GM23338 (cell line): ENCODE results near the gene TFPI2. TPM values are rescaled to one million over a fixed set of nuclear protein-coding genes. Genes with fewer than 3 reads are reported as not detected.

Experiments used
- ATAC-seq: fragments of 200-7000 bp; cut with Tn5 transposase; 3 replicates; pipeline ENCODE4 v1.9.1; 2020
- DNase-seq: peaks from one replicate; pipeline ENCODE4 v3.0.0-alpha.2; 2015; ENCODE audit warnings: low spot score
- H2AFZ ChIP-seq: fragments of 200-600 bp; sonication (generic); 2 replicates; pipeline ENCODE4 v1.8.0; 2016; ENCODE audit warnings: antibody characterized with exemption, mild to moderate bottlenecking, moderate library complexity
- H3F3A ChIP-seq: fragments of 200-600 bp; sonication (generic); replicated peaks from 2 replicates; pipeline ENCODE4 v1.8.0; 2017; ENCODE audit warnings: antibody characterized with exemption, mixed run types, low read depth
- H3K27ac ChIP-seq: fragments of 200-600 bp; sonication (generic); 2 replicates; pipeline ENCODE4 v1.6.1; 2016; ENCODE audit warnings: low read depth
- H3K27me3 ChIP-seq: fragments of 200-600 bp; sonication (generic); 2 replicates; pipeline ENCODE4 v1.8.0; 2016; ENCODE audit warnings: mild to moderate bottlenecking, mixed run types, moderate library complexity; ENCODE audit not compliant: insufficient read depth
- H3K36me3 ChIP-seq: fragments of 200-600 bp; sonication (generic); 2 replicates; pipeline ENCODE4 v1.8.0; 2016; ENCODE audit warnings: mild to moderate bottlenecking; ENCODE audit not compliant: insufficient read depth
- H3K4me1 ChIP-seq: fragments of 200-600 bp; sonication (generic); 2 replicates; pipeline ENCODE4 v1.8.0; 2016; ENCODE audit warnings: mild to moderate bottlenecking, moderate library complexity; ENCODE audit not compliant: insufficient read depth
- H3K4me2 ChIP-seq: fragments of 200-600 bp; sonication (generic); 2 replicates; pipeline ENCODE4 v1.7.1; 2017; ENCODE audit warnings: mixed run types
- H3K4me3 ChIP-seq: fragments of 200-600 bp; sonication (generic); 2 replicates; pipeline ENCODE4 v1.6.1; 2016; ENCODE audit warnings: mixed run types
- H3K79me2 ChIP-seq: fragments of 200-600 bp; sonication (generic); replicated peaks from 2 replicates; pipeline ENCODE4 v1.8.0; 2017; ENCODE audit warnings: mild to moderate bottlenecking; ENCODE audit not compliant: insufficient read depth
- H3K9me2 ChIP-seq: fragments of 200-600 bp; sonication (generic); 2 replicates; pipeline ENCODE4 v1.8.0; 2017; ENCODE audit not compliant: insufficient read depth
- H4K20me1 ChIP-seq: fragments of 200-600 bp; sonication (generic); replicated peaks from 2 replicates; pipeline ENCODE4 v1.8.0; 2017; ENCODE audit warnings: mild to moderate bottlenecking; ENCODE audit not compliant: insufficient read depth
- H3K27ac Mint-ChIP-seq: 2 replicates; pipeline ENCODE4 v1.8.0; 2020; ENCODE audit warnings: inconsistent platforms, mild to moderate bottlenecking, moderate library complexity, mixed read lengths
- H3K27me3 Mint-ChIP-seq: 3 replicates; pipeline ENCODE4 v1.8.0; 2022; ENCODE audit warnings: low read depth, mild to moderate bottlenecking, moderate library complexity, mixed read lengths, inconsistent platforms; ENCODE audit not compliant: insufficient read depth, poor library complexity
- H3K36me3 Mint-ChIP-seq: 3 replicates; pipeline ENCODE4 v1.8.0; 2021; ENCODE audit warnings: low read depth, mild to moderate bottlenecking, inconsistent platforms, moderate library complexity, mixed read lengths
- H3K4me1 Mint-ChIP-seq: 3 replicates; pipeline ENCODE4 v1.8.0; 2020; ENCODE audit warnings: mild to moderate bottlenecking, inconsistent platforms, mixed read lengths
- H3K4me3 Mint-ChIP-seq: 3 replicates; pipeline ENCODE4 v1.8.0; 2021; ENCODE audit warnings: moderate library complexity, mild to moderate bottlenecking, inconsistent platforms, mixed read lengths
- H3K9me3 Mint-ChIP-seq: 3 replicates; pipeline ENCODE4 v1.8.0; 2020; ENCODE audit warnings: moderate library complexity, mild to moderate bottlenecking, inconsistent platforms, mixed read lengths
- CTCF ChIP-seq, 2 experiments: fragments of 200-600 bp in 1 of 2; sonication (generic) in 1 of 2; conservative IDR thresholded peaks; 2 replicates each; pipeline versions ENCODE4 v1.5.1 to v1.6.1; 2016 to 2017; ENCODE audit warnings: antibody characterized with exemption in 2 of 2, low read depth in 2 of 2, mild to moderate bottlenecking in 2 of 2, moderate library complexity in 1 of 2
- JUNB ChIP-seq: IDR thresholded peaks from one replicate; pipeline ENCODE4 v1.6.1; 2016; ENCODE audit warnings: antibody characterized with exemption; ENCODE audit not compliant: unreplicated experiment
- POLR2AphosphoS5 ChIP-seq: IDR thresholded peaks from 2 replicates; pipeline ENCODE4 v1.6.1; 2016; ENCODE audit warnings: antibody characterized with exemption, low read depth
- STAT1 ChIP-seq: IDR thresholded peaks from one replicate; pipeline ENCODE4 v1.6.1; 2016; ENCODE audit warnings: antibody characterized with exemption; ENCODE audit not compliant: unreplicated experiment
- ZNF331 ChIP-seq: fragments of 250-450 bp; sonication (Bioruptor Pico); IDR thresholded peaks from 2 replicates; pipeline ENCODE4 v1.5.0; 2020; ENCODE audit warnings: low read depth, mild to moderate bottlenecking, moderate library complexity
- ZNF462 ChIP-seq: fragments of 250-450 bp; sonication (Bioruptor Pico); IDR thresholded peaks from 2 replicates; pipeline ENCODE4 v1.5.0; 2020; ENCODE audit warnings: mild to moderate bottlenecking, moderate library complexity
- polyA plus RNA-seq: library from polyadenylated mRNA; unstranded; fragments of >200 nt; fragmentation: Nextera tagmentation; extraction: Ambion mirVana; gene quantifications from 2 replicates; pipeline ENCODE4 v1.2.1, GENCODE V29; 2016
- total RNA-seq: library from RNA; depleted of rRNA; stranded (reverse); fragments of >200 nt; shearing (Covaris generic); gene quantifications from 2 replicates; pipeline ENCODE4 v1.2.3, GENCODE V29; 2014

TFPI2 gene
- total and polyA plus RNA-seq, 2 experiments from 2014 or later: 13.3 to 18.1 TPM

- TF ChIP-seq CTCF (conservative IDR thresholded peaks at IDR 0.05; ENCODE audit: low read depth in 2 of 2) (no peak), STAT1 (no peak), POLR2AphosphoS5 (no peak)
Measured at GRCh38 chr7:93866886-93867285, 23.7 kb downstream of the TFPI2 start (continued).

- Histone ChIP-seq H3K79me2 (no peaks in the 10 kb centered on the region), H3K4me3 (no peak overlapping the region), H3K27ac (no peak overlapping the region), H3K4me1 (no peaks in the 10 kb centered on the region), H4K20me1 (no peaks in the 10 kb centered on the region), H3K27me3 (no peaks in the 10 kb centered on the region), H3K9me2 (no peaks in the 10 kb centered on the region), H3K36me3 (no peaks in the 10 kb centered on the region), H2AFZ (no peak overlapping the region), H3K4me2 (no peak overlapping the region), H3F3A (no peaks in the 10 kb centered on the region)
- TF ChIP-seq ZNF462 (CRISPR knock-in tag) (no peak), STAT1 (no peak), JUNB (no peak), ZNF331 (no peak)
- no peaks in the 10 kb centered on the region for H3K36me3 Mint-ChIP-seq
- no peak for DNase-seq
- peaks cover 1% of the 10 kb centered on the region for H3K27me3 Mint-ChIP-seq
- H3K4me3 Mint-ChIP-seq: no peak overlapping the region
- no peak for ATAC-seq
- H3K4me1 Mint-ChIP-seq: no peaks in the 10 kb centered on the region
- H3K27ac Mint-ChIP-seq: no peak overlapping the region
- no peaks in the 10 kb centered on the region; the same call in 2 of the 3 replicates for H3K9me3 Mint-ChIP-seq
Measured at GRCh38 chr7:93862651-93863050, 27.9 kb downstream of the TFPI2 start.
